HL-60 (cell line): ENCODE data around the gene ICA1.
A peak's percentile ranks its signal among the peaks of the same experiment; 100 is the strongest.

Experiments
- DNase-seq, 2 experiments: peaks; one replicate each; pipeline ENCODE4 v3.0.0-alpha.2; 2010 to 2020; ENCODE audit warnings: low read depth in 1 of 2, low spot score in 1 of 2
- H3K27ac ChIP-seq: fragments of 250-450 bp; sonication (Bioruptor Pico); replicated peaks from 2 replicates; pipeline ENCODE4 v1.5.1; 2020; ENCODE audit warnings: mild to moderate bottlenecking, moderate library complexity
- H3K27me3 ChIP-seq: fragments of 250-450 bp; sonication (Bioruptor Pico); 2 replicates; pipeline ENCODE4 v1.5.1; 2021; ENCODE audit warnings: mild to moderate bottlenecking, moderate library complexity; ENCODE audit not compliant: insufficient read depth, poor library complexity, severe bottlenecking
- H3K4me3 ChIP-seq: replicated peaks from 2 replicates; pipeline ENCODE4 v1.5.1; 2011; ENCODE audit warnings: mild to moderate bottlenecking, control low read depth, low read length; ENCODE audit not compliant: insufficient read depth
- GABPA ChIP-seq: IDR thresholded peaks from 2 replicates; pipeline ENCODE4 v1.6.1; 2012; ENCODE audit warnings: low read depth
- POLR2AphosphoS5 ChIP-seq: IDR thresholded peaks from 2 replicates; pipeline ENCODE4 v1.6.1; 2012; ENCODE audit warnings: low read depth
- SPI1 ChIP-seq: IDR thresholded peaks from 2 replicates; pipeline ENCODE4 v1.6.1; 2012; ENCODE audit warnings: low read depth, mild to moderate bottlenecking, borderline replicate concordance
- TF ChIP-seq, protein P1 (sequence below): IDR thresholded peaks from one replicate; pipeline ENCODE4 v1.5.1; 2011; ENCODE audit warnings: low read length, control low read depth, inconsistent platforms; ENCODE audit not compliant: insufficient read depth
- TF ChIP-seq, protein P2 (sequence below): IDR thresholded peaks from 2 replicates; pipeline ENCODE4 v1.6.1; 2012; ENCODE audit warnings: low read depth; ENCODE audit not compliant: insufficient replicate concordance

The ICA1 gene

DNA sequence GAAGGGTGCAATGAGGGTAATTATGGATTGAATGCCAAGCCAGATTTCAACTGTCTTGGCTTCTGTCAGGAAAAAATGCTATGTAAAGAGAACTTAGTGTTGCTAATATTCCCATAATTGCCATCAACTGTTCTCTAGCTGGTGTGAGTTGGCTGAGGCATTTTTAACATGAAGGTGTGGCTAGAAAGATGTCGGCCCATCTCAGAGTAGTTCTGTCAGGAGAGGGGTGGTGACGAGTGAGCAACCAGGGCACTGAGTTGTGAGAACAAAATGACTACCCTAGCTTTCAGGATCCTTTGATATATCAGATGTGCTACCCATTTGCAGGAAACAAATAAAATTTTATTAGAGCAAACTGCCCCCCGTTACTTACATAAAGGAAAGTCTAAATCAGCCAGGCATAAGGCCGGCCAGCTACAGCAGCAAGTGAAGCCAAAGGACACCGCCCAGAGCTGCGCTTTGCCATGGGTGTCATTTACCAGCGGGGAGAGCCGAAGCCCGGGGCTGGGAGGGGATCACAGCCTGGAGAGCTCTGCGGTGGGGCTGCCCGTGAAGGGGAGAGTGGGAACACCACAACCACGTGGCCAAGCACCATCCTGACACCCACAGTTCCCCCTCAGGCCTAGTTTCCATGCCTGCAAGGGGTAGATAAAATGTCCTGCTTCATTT lies 141.4 kb downstream of the ICA1 start:
- H3K4me3 ChIP-seq, result no peak overlapping the region
- H3K27me3 ChIP-seq, result no peaks in the 10 kb centered on the region
- no peak for DNase-seq
- H3K27ac ChIP-seq, result no peak overlapping the region
- TF ChIP-seq, protein P1, sequence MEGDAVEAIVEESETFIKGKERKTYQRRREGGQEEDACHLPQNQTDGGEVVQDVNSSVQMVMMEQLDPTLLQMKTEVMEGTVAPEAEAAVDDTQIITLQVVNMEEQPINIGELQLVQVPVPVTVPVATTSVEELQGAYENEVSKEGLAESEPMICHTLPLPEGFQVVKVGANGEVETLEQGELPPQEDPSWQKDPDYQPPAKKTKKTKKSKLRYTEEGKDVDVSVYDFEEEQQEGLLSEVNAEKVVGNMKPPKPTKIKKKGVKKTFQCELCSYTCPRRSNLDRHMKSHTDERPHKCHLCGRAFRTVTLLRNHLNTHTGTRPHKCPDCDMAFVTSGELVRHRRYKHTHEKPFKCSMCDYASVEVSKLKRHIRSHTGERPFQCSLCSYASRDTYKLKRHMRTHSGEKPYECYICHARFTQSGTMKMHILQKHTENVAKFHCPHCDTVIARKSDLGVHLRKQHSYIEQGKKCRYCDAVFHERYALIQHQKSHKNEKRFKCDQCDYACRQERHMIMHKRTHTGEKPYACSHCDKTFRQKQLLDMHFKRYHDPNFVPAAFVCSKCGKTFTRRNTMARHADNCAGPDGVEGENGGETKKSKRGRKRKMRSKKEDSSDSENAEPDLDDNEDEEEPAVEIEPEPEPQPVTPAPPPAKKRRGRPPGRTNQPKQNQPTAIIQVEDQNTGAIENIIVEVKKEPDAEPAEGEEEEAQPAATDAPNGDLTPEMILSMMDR, result no peak
- TF ChIP-seq, protein P2, sequence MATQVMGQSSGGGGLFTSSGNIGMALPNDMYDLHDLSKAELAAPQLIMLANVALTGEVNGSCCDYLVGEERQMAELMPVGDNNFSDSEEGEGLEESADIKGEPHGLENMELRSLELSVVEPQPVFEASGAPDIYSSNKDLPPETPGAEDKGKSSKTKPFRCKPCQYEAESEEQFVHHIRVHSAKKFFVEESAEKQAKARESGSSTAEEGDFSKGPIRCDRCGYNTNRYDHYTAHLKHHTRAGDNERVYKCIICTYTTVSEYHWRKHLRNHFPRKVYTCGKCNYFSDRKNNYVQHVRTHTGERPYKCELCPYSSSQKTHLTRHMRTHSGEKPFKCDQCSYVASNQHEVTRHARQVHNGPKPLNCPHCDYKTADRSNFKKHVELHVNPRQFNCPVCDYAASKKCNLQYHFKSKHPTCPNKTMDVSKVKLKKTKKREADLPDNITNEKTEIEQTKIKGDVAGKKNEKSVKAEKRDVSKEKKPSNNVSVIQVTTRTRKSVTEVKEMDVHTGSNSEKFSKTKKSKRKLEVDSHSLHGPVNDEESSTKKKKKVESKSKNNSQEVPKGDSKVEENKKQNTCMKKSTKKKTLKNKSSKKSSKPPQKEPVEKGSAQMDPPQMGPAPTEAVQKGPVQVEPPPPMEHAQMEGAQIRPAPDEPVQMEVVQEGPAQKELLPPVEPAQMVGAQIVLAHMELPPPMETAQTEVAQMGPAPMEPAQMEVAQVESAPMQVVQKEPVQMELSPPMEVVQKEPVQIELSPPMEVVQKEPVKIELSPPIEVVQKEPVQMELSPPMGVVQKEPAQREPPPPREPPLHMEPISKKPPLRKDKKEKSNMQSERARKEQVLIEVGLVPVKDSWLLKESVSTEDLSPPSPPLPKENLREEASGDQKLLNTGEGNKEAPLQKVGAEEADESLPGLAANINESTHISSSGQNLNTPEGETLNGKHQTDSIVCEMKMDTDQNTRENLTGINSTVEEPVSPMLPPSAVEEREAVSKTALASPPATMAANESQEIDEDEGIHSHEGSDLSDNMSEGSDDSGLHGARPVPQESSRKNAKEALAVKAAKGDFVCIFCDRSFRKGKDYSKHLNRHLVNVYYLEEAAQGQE, result no peak
- TF ChIP-seq SPI1, result no peak
- no peak for TF ChIP-seq POLR2AphosphoS5
- TF ChIP-seq GABPA, result no peak

DNA sequence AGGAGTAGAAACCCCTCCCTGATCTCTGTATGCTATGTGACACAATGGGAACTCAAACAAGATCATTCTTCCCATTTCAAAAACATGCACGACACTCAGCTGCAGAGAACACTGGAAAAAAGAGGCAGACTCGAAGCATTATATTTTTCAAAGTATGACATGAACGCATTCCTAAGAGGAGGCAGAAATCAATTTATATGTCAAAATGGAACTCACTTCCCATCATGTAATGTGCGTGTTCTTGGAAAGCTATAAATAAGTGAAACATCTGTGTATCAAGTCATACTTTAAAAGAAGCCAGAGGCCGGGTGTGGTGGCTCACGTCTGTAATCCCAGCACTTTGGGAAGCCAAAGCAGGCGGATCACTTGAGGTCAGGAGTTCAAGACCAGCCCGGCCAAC lies 142.7 kb downstream of the ICA1 start:
- H3K27ac ChIP-seq, result no peak overlapping the region
- no peak for TF ChIP-seq SPI1
- no peak for TF ChIP-seq GABPA
- no peak for TF ChIP-seq POLR2AphosphoS5
- TF ChIP-seq, protein P1, result no peak
- TF ChIP-seq, protein P2, result no peak
- H3K4me3 ChIP-seq, result no peak overlapping the region
- no peak for DNase-seq
- no peaks in the 10 kb centered on the region for H3K27me3 ChIP-seq

DNA sequence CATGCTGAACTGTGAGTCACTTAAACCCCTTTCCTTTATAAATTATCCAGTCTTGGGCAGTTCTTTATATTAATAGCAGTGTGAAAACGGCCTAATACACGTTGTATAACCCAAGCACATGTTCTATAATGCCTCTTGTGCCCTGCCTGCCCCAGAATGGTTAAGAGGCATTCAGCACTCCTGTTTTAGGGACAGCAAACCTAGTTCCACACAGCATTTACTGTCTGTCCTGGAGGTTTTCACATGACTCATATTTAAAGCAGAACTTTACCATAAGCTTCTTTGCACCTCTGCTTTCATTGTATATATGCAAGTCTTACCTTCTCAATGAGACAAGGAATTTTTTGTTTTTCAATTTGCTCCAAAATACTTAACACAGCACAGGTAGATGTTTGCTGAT lies 144.8 kb downstream of the ICA1 start:
- no peak overlapping the region for H3K27ac ChIP-seq
- H3K27me3 ChIP-seq, result no peaks in the 10 kb centered on the region
- no peak for DNase-seq
- H3K4me3 ChIP-seq, result no peak overlapping the region
- TF ChIP-seq, protein P2, result peak; percentile 88
- TF ChIP-seq, protein P1, result no peak
- no peak for TF ChIP-seq GABPA
- TF ChIP-seq SPI1, result no peak
